ENCODE data around the gene ANKRD65.
"Not testable (repeated sequence)": the region's sequence is repeated elsewhere in the genome, so short reads cannot be mapped to it uniquely, and the experiment has no call there.

The ANKRD65 gene

DNA sequence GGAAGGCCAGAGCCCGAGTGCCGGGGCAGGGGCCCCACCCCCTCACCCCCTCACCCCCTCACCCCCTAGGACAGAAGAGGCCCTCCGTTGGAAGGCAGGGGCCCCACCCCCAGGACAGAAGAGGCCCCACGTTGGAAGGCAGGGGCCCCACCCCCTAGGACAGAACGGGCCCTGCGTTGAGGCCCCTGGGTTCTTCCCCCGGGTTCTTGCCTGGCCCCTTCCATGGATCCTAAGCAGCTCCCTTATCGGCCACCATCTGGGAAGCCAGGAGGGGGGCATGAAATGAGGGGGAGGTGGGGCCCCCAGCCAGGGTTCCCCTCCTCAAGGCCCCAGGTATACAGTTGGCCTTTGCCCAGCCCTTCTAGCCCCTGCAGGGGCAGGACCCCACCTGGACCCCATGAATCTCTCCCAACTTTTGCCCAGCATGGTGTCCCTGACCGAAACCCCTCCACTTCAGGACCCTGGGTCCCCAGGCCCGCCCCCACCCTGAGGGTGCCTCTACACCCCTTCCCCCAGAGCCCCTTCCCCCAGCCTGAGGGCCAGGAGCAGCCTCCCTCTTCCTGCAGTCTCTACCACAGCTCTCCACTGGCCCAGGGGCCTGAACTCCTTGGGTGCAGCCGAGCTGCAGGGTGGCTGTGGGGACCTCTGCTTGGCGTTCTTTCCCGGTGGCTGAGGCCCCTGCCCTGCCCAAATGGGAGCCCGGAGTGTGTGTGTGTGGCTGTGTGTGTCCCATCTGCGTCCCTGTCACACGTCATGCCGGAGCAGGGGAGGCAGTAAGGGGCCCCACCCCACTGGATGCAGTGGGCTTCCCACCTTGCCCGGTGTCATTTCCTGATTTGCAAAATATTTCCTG, 10.1 kb upstream of the ANKRD65 start:
- no peak for DNase-seq (ENCODE audit: low spot score)
- no peak for FAIRE-seq

DNA sequence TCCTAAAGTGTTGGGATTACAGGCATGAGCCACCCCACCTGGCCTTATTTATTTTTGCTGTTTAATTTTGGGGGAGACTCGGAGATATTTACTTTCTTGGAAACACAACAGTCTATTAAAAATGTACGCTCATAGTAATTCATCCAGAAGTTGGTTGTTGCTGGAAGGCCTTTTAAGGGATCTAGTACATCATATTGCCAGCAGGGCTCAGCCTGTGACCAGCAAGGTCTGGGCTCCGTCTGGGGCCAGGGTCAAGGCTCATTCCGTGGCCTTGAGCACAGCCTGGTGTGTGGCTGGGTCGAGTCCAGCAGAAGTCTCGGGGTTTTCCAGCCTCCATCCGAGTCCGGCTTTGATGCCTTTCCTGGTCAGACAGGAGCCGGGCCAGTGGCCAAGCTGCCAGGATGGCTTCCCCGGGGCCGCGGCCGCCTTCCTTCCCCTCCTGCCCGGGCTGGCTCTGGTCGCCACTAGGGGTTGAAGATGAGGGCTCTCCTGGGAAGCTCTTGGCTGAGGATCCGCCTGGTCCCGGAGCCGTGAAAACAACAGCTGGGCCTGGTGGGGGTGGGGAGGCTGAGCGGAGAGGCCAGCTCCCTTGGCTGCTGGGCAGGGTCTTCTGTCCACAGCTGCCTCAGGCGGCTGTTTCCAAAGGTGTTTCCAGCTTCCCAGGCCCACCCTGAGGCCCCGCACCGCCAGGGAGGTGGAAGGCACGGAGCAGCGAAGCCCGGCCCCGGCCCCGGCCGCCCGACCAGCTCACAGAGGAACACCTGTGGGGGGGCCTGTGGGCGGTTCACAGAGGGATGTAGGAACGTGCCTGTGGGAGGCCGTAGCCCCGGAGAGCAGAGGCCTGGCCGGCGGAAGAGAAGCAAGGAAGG, 9.3 kb upstream of the ANKRD65 start:
- no peak for FAIRE-seq

DNA sequence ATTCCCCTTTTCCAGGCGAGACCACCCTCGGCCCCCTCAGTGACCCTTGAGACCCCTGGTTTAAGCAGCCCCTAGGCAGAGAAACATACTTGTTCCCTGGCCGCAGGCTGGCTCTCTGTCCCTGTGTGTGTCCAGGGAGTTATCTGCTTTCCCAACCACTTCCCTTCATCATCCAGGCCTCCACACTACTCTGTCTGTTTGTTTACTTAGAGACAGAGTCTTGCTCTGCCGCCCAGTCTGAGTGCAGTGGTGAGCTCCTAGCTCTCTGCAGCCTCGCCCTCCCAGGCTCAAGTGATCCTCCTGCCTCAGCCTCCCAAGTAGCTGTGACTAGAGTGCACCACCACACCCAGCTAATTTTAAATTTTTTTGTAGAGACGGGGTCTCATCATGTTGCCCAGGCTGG, 8.6 kb upstream of the ANKRD65 start:
- no peak for DNase-seq (ENCODE audit: low spot score)

More for the DNA sequence above, 9.3 kb upstream of the ANKRD65 start:
- no peak for DNase-seq (ENCODE audit: low spot score)

DNA sequence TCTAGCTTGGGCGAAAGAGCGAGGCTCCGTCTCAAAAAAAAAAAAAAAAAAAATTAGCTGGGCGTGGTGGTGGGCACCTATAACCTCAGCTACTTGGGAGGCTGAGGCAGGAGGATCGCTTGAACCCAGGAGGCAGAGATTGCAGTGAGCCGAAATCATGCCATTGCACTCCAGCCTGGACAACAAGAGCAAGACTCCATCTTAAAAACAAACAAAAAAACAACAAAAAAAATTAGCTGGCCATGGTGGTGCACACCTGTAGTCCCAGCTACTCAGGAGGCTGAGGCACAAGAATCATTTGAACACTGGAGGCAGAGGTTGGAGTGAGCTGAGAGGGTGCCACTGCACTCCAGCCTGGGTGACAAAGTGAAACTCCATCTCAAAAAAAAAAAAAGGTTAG, 7.9 kb upstream of the ANKRD65 start:
- FAIRE-seq; DNase-seq (ENCODE audit: low spot score): not testable (repeated sequence)

More for the DNA sequence above, 8.6 kb upstream of the ANKRD65 start:
- no peak for FAIRE-seq

DNA sequence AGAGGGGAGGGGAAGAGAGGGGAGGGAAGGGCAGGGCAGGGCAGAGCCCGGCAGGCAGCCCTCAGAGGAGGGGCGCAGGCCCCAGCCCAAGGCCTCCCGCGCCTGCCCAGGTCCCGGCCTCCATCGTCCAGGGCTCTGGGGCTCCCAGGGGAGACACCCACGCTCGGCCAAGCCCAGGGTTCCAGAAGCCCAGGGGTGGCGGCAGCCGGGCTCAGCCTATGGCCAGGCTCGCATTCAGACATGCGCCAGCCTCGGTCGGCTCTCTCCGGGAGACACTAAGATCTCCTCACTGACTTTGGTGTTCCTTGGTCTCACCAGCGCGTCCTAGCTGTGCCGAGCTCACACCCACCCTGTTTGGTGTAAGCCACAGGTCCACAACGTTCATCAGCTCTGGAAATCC, 7.1 kb upstream of the ANKRD65 start:
- DNase-seq (ENCODE audit: low spot score) = no peak
- FAIRE-seq = no peak

DNA sequence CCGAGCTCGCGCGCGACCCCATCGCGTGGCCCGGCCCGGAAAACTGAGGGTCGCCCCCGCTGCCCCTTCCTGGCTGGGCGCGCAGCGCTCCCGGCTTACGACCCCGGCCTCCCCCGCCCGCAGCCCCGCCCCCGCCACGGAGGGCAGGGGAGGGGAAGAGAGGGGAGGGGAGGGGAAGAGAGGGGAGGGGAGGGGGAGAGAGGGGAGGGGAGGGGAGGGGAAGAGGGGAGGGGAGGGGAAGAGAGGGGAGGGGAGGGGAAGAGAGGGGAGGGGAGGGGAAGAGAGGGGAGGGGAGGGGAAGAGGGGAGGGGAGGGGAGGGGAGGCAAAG, 6.7 kb upstream of the ANKRD65 start:
- FAIRE-seq (no peak), DNase-seq (ENCODE audit: low spot score) (no peak)

DNA sequence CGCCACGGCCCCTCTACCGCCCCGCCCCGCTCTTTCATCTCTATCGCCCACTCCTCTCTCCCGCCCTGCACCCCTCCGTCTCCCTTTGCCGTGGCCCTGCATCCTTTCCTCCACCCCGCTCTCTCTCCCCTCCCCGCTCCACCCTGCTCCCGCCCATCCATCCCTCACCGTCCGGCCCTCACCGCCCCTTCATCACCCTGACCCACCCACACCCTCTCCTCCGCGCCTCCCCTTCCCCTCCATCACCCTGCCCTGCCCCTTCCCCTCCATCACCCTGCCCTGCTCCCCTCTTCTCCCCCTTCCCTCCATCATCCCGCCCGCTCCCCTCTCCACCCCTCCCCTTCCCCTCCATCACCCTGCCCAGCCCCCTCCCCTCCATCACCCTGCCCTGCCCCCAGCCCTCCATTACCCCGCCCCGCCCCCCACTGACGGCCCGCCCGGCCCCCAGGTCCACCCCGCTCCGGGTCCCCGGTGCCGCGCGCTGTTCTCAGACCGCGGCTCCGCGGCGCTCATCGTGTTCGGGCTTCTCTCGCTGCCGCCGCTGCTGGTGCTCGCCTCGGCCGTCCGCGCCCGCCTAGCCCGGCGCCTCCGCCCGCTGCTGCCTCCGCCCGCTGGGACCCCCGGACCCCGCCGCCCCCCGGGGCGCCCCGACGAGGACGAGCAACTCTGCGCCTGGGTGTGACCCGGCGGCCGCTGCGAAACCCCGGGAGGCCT, 6.2 kb upstream of the ANKRD65 start:
- no peak for FAIRE-seq
- no peak for DNase-seq (ENCODE audit: low spot score)

DNA sequence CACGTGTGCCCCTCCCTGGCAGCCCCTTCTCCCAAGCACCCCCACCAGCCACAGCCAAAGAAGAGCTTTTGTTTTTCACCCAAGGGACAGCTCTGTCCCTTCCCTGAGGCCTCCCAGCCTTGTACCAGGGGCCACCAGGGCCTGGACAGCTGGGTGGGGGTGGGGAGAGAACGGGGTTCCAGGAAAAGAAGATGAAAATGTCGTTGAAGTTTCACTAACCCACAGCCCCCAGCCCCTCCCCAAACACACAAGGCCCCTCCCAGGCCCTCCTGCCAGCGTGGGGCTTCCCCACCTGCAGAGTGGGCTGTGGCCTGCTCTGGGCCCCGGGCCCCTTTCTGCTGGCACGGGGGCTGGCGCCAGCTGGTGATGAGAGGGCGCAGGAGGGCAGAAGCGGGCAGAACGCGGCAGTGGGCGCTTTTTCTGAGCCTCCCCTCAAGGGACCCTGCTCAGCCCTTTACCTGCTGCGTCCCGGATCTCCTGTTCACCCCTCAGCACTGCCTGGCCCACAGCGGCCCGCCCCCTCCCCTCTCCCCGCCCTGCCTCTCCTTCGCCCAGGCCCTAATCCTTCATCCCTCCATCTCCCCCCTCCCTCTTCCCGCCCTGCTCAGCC, 5.5 kb upstream of the ANKRD65 start:
- no peak for DNase-seq (ENCODE audit: low spot score)
- FAIRE-seq = no peak

DNA sequence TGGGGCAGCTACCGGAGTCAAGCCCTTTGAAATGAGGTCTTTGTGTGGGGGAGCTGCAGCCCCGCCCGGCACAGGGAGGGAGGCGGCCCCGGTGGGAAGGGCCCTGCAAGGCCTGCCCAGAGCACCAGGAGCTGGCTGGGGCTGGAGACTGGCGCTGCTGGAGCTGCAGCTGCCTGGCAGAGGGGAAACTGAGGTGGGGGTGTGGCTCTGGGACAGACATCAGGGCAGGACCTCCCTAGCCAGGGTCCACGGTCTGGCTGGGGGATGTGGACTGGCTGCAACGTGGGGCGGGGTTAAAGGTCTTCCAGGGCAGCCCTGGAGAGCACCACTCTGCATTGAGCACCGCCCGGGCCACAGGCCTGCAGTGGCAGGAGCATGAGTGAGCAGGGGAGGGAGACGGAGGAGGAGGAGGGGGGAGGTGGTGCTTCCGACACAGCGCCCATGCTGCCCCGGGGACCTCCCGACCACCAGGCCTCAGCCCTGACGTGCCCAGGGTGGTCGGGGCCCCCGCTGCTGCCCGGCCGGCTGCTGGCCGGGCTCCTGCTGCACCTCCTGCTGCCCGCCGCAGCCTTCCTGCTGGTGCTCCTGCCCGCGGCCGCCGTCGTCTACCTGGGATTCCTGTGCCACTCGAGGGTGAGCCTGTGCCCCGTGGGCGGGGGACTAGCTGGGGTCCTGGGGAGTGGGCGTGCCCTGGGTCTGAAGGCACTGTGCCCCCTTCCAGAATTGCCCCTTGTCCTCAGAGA, 4.8 kb upstream of the ANKRD65 start:
- FAIRE-seq = no peak
- no peak for DNase-seq (ENCODE audit: low spot score)

DNA sequence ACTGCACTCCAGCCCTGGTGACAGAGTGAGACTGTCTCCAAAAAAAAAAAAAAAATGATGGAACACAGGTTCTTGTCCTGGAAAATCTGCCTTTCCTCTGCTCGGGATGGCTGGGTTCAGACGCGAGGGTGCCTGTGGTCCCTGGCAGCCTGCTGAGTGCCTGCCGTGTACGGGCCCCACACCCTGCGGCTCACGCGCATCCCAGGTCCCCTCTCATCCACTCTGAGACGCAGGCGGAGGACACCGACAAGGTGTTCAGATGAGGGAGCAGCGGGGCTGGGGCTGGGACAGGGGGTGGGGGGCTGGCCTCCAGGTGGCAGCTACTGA, 4.3 kb upstream of the ANKRD65 start:
- no peak for FAIRE-seq
- DNase-seq (ENCODE audit: low spot score) = no peak

DNA sequence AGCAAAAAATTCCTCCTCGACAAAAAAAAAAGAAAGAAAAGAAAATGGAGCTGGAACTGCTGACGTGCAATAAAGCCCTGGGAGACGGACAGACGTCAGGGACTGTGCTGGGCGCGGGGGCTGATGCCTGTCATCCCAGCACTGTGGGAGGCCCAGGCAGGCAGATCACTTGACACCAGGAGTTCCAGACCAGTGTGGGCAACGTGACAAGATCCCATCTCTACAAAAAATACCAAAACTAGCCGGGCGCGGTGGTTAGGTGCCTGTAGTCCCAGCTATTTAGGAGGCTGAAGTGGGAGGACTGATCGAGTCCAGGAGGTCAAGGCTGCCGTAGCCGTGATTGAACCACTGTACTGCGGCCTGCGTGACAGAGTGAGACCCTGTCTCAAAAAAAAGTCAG, 3.6 kb upstream of the ANKRD65 start:
- no peak for DNase-seq (ENCODE audit: low spot score)
- FAIRE-seq = no peak

DNA sequence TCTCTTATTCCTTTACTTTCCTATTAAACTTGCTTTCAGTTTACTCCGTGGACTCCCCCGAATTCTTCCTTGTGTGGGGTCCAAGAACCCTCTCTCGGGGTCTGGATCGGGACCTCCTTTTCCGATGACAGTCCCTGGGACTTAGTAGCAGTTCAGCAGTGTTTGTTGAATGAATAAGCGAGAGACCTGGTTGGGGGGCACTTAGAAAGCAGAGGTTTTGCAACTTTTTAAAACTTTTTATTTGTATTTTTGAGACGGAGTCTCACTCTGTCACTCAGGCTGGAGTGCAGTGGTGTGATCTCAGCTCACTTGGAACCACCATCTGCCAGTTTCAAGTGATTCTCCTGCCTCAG, 2.1 kb upstream of the ANKRD65 start:
- DNase-seq (ENCODE audit: low spot score) = no peak
- FAIRE-seq = no peak

DNA sequence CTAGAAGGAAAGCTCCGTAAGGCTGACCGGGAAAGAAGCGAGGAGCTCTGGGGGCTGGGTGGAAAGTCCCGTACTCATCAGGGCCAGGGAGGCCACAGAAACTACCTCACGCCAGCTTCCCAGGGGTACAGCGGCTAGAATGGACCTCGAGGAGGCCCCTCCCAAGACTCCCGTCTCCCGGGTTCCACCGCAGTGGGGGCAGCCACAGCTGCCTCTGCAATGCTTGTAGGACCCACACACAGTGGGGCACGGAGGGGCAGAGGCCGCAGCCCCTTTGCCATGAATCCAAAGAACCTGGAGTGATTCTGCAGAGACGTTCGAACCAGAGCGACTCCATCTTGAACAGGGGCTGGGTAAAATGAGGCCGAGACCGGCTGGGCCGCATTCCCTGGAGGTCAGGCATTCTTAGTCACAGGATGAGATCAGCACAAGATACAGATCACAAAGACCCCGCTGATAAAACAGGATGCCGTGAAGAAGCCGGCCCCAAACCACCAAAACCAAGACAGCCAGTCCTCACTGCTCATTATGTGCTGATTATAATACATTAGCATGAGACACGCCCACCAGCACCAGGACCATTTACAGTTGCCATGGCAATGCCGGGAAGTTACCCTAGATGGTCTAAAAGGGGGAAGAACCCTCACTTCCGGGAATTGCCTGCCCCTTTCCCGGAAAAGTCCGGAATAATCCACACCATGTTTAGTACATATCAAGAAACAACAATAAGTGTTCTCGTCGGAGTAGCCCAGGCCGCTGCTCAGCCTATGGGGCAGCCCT, 1.6 kb upstream of the ANKRD65 start:
- FAIRE-seq (no peak), DNase-seq (ENCODE audit: low spot score) (peak; percentile 51)

DNA sequence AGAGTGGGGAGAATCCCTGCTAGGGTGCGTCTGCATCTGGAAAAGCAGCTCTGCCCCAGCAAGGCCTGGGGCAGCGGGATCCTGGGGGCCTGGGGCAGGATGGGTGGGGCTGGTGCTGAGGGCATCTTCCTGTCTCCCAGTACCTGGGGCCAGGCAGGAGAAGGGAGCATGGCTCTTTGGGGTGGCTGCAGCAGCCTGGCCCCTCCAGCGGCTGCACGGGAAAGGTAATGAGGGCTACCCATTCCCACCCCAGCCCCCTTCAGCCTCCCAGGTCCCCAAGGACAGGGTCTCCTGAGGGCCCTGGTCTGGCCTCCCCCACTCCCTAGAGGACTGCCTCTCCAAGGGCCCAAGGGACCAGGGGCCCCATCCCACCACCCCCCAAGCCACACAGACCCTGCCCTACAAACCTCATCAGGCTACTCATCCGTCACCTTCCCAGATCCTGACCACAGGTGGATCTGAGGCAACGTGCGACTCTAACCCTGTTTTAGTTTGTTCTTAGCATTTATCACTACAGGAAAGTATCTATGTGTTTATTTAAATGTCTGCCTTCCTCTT, 910 bp upstream of the ANKRD65 start:
- FAIRE-seq (no peak), DNase-seq (ENCODE audit: low spot score) (no peak)

DNA sequence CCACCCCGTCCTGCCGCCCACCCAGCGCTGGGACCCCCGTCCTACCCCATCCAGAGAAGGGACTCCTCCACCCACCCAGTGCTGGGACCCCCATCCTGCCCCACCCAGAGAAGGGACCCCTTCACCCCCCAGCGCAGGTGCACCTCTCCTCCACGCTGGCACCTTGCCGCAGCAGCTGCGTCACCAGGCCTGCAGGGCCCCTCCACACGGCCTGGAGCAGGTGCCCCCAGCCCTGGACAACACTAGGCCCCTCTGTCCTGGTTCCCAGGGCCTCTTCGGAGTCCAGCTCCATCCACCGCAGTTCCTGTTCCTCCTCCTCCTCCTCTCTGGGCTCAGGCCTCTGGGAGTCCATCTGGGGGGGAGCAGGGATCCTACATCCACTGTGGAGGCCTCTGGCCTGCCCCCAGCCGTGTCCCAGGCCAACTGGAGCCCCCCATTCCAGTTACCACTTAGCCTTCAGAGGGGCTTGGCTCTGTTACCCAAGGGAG, 378 bp downstream of the ANKRD65 start:
- FAIRE-seq = no peak
- DNase-seq (ENCODE audit: low spot score) = no peak

DNA sequence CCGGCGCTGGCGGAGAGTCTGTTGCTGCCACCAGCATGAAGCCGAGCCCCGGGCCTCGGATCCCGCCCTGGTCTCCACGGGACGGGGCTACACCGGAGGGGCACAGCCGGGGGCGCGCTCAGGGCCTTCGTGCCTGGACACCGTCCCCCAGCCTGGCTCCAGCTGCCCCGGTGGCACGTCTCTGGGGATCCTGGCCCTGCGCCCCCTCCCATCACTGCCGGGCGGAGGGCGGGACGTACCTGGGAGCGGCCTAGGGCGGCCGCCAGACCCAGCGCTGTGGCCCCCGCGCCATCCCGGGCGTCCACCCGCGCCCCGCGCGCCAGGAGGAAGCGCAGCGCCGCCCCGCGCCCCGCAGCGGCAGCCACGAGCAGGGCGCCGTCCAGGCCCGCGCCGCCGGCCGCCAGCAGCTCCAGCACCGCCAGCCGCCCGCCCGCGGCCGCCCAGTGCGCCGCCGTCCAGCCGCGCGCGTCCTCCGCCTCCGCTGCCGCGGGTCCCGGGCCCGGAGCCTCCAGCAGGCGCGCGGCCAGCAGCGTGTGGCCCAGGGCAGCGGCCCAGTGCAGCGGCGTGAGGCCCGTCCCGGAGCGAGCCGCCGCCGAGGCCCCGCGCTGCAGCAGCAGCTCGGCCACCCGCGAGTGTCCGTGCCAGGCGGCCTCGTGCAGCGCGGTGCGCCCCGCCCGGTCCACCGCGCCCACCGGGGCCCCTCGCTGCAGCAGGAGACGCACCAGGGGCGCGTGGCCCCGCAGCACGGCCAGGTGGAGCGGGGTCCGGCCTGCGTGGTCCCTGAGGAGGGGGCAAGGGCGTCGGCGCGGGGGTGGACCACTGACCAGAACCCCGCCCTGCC, 1.0 kb downstream of the ANKRD65 start:
- FAIRE-seq (no peak), DNase-seq (ENCODE audit: low spot score) (no peak)

DNA sequence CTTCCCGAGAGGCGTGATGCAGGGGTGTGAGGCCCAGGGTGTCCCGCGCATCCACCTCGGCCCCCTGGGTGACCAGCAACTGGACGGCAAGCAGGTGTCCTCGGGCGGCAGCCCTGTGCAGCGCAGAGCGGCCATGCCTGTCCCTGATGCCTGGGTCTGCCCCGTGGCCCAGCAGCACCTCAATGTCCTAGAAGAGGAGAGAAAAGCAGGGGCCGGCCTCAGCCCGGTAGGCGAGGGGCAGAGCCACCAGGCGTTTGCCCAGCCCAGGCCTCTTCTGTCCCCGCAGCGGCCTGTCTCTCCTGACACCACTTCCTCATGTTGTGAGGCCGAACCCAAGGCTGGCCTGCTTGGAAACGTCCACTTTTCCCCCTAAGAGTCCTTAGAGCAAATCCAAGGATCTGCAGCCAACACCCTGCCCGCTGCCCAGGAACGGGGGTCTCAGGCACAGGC, 1.7 kb downstream of the ANKRD65 start:
- FAIRE-seq (no peak), DNase-seq (ENCODE audit: low spot score) (no peak)

DNA sequence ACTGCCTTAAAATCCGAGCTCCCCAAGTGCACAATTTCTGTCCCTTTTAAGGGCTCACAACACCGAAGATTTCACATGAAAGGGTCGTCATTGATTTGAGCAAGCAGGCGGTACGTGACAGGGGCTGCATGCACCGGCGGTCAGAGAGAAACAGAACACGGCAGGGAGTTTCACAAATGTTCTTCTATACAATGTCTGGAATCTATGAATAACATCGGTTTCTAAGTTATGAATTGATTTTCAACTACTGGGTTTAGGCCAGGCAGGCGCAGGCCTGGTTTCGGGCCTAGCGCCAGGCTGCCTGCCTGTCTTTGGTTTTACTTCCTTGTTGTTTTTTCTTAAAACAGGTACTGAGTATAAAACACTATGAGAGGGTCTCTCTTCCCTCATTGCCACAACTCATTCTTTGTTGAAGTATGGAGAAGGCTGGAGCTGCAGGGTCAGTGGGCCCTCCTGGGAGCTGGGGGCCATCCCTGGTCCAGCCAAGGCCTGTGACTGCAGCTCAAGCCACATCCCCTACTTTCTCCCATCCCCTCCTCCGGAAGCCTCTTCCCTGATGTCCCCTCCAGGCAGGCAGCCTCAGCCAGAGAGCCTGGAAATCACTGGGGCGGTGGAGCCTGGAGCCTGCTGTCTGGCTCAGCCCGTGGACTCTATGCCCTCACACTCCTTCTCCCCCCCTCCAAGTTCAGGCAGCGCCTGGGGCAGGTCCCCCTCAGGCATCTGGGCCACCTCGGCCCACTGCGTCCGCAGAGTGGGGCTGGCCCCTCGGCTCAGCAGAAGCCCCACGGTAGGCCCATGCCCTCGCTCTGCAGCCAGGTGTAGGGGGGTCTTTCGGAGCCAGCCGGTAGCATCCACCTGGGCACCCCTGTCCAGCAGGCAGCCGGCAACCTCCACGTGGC, 2.4 kb downstream of the ANKRD65 start:
- DNase-seq (ENCODE audit: low spot score) (no peak), FAIRE-seq (no peak)
